ENCODE results near the gene HAP1. TPM values are rescaled to one million over a fixed set of nuclear protein-coding genes. Genes with fewer than 3 reads are reported as not detected.

HAP1 gene
- total and polyA plus RNA-seq, 2 of the 8 experiments (the other 6 are each of a cell fraction or from before 2014, with no cell fraction given): 2.3 to 3.6 TPM

- TF ChIP-seq CEBPB (IDR thresholded peaks at IDR 0.05; ENCODE audit: low read depth, low read length): no peak
- no peak for TF ChIP-seq FOSL1 (IDR thresholded peaks at IDR 0.05; ENCODE audit: insufficient read depth, low read depth, low read length)
- no peak for TF ChIP-seq POLR2A (IDR thresholded peaks at IDR 0.05; ENCODE audit: control extremely low read depth in 1 of 2, low read depth in 2 of 2, low read length in 2 of 2)
- no peak for TF ChIP-seq BACH1 (IDR thresholded peaks at IDR 0.05; ENCODE audit: low read length)
- no peak for TF ChIP-seq CHD2 (IDR thresholded peaks at IDR 0.05; ENCODE audit: low read length)
- no peak for TF ChIP-seq USF2 (IDR thresholded peaks at IDR 0.05; ENCODE audit: low read length)
These were observed 47.7 kb upstream of the HAP1 start (continued) for GRCh38 chr17:41782142-41782541.

All from H1 (cell line).